GM18909 (cell line): ENCODE results near the gene PSMD5.

Source experiments
- ATAC-seq: cut with Tn5 transposase; IDR thresholded peaks from one replicate; pipeline ENCODE4 v1.9.1; 2021; ENCODE audit warnings: mild to moderate bottlenecking; ENCODE audit not compliant: unreplicated experiment, poor library complexity

Gene PSMD5

DNA sequence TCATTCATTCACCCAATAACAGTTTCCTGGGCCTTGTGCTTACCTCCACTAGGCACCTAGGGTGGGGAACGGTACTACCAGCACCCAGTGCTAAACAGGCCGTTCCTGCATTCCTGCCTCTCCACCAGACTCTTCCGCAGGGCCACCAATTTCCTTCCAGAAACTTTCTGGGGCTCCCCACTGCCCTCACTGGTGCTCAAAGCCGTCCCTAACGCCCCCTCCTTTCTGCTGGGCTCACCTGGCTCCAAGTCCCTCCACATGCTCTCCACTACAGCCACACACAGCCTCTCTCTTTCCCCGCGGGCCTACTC, 32.9 kb upstream of the PSMD5 start:
- no peak for ATAC-seq

DNA sequence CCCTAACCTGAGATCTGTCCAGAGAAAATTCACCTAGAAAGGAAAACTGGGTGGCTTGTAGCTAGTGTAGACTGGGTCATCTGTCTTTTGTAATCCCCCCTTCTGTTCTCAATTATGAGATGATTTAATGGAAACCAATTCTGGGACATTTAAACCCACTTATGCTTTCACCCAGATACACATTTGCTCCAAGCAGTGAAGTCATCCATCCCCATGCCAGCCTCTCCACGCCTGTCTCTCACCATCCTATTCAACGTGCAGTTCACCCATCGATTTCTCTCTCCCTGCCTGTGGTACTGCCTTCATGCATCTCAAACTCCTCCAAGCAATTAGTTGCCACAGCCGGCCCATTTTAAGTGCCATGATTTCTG, 32.5 kb upstream of the PSMD5 start:
- no peak for ATAC-seq

DNA sequence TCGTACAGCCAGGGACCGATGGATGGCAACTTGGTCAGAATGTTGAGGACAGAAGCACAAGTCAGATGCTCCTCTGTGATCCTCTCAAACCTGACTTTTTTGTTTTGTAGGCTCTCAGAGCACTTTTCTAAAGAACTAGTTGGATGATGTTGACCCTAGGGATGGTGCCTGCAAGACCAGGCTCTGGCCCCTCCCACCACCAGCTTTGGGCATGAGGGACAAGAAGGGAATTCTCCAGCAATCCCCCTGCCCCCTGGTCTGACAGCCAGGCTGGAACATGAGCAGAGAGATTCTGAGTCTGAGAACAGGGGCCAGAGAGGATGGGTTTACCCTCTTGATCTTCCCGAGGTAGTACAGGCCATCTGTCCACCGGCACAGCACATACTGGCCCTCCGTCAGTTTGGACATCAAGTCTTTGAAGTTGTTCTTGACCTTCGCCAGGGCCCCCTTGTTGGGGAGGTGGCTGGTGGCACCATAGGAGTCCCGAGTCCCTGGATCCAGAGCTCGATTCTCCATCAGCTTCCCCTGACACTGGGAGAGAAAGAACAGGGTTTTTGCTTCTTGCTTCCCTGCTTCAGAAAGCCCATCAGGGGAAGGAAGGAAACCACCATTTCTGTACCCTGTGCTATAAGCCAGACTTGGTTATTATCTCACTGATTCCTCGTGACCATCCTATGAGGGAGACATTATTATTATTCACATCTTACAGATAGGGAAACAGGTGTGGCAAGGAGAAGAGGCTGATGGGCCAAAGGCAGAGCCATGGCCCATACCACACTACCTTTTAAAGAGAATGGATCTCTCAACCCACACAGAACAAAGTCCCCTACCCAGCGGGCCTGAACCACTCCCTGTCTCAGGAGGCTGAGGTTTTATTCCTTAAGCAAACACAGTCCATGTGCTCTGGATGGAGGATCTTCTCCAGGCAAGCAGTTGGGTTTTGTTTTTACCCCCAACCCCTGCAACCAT, 31.8 kb upstream of the PSMD5 start:
- ATAC-seq, result no peak

DNA sequence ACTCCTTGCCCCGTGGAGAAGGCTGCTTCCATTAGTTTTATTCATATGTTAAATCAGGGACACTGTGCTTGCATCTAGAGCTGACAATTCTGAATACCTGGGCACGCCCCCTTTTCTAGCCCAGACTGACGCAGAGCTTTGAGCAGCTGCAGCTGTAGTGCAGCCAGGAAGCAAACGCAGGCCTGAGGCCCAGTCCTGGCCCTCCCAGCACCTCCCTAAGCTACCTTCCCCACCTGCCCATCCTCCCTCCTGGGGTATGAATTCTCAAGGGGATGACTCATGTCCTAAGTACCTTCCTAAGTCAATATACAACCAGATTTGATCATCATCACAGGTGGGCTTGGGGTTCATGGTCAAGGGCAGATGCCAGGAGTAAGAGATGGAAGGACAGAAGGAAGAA, 30.8 kb upstream of the PSMD5 start:
- ATAC-seq, result no peak

DNA sequence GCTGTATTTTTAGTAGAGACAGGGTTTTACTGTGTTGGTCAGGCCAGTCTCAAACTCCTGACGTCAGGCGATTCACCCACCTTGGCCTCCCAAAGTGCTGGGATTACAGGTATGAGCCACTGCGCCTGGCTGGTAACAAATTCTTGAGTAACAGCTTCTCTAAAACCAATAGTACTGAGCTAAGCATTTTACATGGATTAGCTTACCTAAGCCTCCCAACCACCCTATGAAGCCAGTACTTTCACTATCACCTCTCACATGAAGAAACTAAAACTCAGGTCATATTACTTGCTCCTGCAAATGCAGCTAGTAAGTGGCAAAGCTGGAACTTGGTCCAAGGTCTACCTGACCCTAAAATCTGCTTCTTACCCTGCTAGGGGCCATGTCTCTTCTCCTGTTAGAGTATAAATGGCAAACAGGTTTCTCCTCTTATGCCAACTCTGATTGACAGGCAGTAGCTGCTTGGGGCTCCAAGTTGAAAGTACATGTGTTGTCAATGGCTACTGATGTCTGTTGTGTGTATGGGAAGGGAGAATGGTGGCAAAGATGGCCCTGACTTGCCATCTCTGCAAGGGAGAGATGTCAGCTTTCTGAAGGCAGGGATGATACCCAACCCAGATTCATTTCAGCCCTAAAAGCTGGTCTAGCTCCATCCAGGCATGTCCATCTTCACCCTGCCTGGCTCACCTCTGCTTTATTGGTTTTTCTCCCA, 30.2 kb upstream of the PSMD5 start:
- ATAC-seq, result no peak

DNA sequence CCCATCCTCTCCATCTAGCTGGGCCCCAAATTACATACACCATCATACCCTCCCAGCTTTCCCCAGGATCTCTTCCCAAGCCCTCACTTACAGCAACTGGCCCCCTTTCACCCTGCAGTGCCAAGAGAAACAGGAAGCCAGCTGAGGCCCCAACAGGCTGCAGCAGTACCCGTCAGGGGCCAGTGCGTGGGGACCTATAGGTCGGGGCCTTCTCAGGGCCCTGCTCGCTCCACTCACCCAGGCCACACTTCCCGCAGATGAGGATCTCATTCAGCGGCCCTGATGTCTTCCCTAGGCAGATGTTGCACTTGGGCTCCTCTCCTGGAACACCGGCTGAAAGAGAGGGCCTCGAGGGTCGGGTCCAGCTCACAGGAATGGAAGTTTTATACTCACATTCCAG, 27.5 kb upstream of the PSMD5 start:
- ATAC-seq, result no peak

DNA sequence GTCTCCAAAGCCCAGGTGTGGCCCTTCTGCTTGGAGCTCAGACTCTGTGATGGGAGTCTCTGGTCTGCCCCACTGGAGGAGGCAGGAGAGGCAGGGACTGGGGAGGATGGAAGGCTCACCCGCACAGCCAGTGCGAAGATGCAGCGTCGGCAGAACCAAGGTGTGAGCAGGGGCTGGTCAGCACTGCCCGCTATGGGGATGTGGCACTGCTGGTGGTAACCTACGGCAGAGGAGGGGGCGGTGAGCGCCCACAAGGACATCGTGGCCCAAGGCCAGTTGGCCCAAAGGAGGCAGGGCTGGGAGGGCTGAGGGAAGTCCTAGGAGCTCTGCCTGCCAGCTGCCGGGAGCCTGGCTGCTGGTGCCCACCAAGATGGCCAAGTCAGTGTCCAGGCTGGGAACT, 27.0 kb upstream of the PSMD5 start:
- ATAC-seq, result no peak

DNA sequence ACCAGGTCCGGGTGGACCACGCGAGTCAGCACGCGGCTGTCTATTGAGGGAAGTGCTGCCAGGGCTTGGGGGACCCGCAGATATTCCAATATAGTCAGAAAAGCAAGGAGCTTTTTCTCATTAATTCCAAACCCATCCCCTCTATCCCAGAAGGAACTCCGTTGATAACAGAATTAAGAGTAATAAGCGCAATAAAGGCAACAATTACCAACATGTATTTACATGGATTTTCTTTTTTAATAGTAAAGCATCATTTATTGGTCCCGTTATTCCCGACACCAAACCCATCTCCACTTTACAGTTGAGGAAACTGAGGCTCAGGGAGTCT, 26.6 kb upstream of the PSMD5 start:
- ATAC-seq, result no peak

DNA sequence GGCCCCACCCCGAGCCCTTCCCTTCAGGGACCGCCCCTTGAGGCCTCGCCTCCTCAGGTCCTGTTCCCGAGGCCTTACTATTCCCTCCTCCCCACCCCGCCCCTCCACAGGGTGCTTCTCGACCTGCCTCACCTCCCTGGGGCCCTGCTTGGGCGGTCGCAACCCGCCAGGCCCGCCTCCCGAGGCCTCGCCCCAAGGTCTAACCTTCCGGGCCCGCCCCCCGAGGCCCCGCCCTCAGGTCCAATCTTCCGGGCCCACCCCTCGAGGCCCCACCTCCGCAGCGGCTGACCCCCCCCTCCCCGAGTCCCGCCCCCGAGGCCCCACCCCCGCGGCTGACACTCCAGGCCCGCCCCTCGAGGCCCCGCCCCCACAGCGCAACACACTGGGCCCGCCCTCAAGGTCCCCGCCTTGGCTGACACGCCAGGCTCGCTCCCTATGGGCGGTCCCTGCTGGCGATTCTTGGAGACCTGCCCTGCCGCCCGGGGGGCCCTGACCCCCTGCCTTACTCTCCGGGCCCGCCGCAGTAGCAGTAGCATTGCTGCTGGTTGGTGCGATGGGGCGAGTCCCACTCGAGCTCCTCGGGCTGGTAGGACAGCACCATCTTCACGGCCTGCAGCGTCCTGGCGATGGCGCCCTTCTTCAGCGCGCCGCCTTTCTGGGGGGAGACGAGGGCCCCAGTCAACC, 26.1 kb upstream of the PSMD5 start:
- peak; percentile 89 for ATAC-seq

DNA sequence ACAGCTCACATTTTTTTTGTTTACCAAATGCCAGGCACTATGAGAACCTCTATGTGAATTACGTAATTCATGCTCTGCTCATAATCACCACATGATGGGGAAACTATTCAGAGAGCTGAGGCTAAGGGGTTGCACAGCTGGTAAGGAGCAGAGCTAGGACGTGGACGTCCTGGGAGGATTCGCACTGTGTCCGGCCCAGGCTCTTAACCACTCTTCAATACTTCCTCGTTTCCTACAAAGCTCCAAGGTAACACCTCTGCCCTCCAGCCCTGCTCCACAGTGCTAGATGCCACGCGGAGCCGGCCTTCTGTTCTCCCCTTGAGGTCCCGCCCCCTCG, 25.6 kb upstream of the PSMD5 start:
- ATAC-seq, result no peak

DNA sequence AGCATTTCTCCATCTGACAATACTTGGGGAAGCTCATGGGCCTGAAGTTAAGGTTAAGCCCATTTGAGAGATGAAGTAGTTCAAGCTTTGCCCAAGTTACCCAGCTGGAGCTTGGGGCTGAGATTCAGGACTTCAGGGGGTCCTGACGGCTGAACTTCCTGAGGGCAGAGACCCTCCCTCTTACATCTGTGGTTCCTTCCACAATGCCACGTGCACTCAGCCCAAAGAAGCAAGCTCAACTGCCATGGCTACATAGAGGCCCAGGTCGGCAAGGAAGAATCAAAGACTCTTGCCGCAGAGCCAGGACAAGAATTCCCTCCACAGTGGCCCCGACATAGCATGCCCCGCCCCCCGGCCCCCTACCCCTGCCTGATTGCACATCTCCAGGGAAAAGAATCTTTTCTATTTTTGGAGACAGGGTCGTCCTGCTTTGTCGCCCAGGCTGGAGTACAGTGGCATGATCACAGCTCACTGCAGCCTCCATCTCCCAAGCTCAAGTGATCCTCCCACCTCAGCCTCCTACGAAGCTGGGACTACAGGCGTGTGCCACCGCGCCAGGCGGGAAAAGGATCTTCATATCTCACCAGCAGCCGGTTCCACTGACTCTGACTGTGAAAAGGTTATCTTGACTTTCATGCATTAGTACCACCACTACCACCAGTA, 25.1 kb upstream of the PSMD5 start:
- no peak for ATAC-seq

DNA sequence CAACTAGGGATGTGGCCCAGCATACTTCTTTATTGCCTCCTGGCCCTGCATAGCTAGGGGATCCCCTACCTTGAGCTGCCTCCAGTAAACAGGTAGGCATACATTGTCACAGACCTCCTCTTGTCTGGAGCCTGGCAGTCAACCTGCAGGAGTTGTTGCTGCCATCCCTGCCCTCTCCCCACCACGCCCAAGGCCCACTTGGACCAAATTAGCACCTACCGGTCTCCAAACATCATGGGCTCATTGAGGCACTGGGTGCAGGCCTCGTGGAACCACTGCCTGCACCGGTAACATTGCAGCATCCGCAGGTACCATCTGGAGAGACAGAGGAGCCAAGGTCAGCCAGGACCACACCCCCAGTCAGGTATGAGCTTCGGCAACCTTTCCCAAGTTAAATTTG, 23.9 kb upstream of the PSMD5 start:
- ATAC-seq, result no peak

DNA sequence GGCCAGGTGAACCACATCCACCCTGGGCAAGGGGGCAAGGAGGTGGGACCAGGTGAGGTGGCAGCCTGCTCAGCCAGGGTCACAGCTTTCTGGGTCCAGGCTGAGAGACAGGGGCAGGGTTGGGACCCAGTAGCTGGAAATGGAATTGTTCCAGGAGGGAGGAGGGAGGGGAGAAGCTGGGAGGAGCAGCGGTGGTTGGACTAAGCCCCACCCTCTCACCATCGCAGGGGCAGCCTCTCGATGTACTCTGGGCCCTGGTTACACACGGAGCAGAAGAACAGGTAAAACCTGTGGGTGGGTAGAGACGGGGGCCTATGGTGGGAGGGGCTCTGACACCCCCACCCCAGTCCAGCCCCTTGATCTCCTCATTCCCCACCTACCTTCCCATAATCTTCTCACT, 23.1 kb upstream of the PSMD5 start:
- no peak for ATAC-seq

DNA sequence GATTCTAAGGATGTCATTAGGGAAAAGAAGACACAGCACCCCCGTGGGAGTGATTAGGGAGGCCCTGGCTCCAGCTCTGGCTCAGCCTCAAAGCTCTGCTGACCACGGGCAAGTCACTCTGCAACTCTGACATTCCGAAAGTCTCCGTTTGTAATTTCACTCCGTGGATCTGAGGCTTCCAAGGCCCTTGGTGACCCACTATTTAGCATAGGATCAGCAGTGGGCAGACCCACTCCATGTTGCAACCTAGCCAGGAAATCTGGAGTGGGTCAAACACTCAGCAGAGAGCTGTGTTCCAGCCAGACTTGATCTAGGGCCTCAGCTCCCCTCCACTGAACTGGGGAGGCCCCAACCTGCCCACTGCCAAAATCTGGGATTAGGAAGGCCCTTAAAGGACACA, 22.5 kb upstream of the PSMD5 start:
- ATAC-seq, result no peak

DNA sequence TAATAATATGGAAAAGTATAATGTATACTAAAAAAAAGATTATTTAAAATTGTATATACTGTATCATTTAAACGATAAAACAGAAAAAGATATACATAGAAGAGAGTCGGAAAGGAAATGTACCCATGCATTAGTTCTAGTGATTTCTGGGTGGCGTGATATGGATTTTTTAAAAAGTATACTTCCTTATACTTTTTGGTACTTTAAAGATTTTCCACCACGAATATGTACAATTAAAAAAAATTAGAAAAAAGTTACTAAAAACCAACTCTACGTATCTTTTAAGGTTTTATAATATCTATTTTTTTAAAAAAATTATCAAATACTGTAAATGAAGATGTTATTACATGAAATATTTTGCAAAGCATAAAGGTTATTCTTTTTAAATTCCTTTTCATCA, 22.0 kb upstream of the PSMD5 start:
- ATAC-seq, result no peak

DNA sequence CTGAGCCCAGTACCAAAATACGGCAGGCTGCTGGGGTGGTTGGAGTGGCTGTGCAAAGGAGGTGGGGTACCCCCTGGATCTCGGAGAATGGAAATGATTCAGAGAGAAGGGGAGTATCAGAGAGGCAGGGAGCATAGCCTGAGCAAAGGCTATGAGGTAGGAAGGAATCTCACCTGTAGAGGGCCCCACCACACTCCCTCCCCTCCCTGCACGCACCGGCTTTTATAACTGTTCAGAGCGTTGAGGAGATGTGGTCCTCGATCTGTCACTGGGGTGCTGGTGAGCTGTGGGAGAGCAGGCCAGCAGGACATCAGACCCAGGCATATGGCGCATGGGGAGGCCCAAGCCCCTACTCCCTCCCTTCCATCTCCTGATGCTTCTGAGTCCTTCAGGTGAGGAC, 21.1 kb upstream of the PSMD5 start:
- no peak for ATAC-seq

DNA sequence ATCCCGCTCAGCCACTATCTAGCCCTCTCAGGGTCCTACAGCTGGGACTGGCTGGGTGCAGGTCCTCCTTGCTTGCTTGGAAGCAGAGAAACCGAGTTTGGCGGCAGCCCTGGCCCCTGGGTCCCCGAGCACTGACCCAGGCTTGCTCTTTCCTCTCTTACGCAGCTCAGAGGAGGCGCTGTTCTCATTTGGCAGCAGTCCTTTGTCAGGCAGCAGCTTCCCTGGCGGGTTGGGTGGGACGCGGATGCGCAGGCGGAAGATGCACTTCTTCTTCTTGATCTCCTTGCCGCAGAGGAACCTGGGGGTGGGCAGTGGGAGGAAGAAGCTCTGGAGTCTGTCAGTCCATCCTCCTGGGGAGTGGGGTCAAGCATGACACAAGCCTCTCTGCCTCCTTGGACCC, 19.7 kb upstream of the PSMD5 start:
- no peak for ATAC-seq

DNA sequence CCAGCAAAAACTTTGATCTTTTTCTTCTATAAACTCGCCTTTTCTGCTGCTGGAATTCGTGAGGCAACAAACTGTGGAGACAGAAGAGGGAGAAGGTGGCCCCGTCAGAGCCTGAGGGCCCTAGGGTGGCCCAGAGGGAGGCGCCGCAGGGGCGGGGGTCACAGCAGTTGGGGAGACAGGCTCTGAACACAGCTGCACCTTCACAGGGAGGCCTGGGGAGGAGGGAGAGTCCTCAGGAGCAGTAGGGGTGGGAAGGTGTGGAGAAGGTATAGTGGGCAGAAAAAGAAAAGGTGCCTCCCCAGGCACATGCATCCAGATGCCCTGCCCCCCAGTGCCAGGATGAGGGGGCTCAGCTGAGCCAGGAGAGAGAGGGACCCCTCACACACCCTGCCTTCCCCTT, 19.2 kb upstream of the PSMD5 start:
- no peak for ATAC-seq

DNA sequence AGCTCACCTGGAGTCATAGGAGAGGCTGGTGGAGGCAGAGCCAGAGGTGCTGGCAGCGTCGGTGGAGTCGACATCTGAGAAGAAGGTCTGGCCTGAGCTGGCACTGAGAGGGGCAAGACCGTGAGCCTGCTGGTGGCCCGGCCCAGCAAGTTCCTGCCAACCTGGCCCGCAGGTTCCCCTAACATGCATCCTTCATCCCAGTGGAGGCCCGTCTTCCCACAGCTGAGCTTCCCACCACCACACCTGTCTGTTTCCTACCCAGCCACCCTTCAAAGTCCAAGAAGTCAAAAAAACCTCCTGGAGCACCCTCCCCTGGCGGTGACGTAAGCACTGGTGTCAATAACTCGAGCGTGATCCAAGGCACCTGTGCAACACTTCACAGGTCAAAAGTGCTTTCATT, 17.4 kb upstream of the PSMD5 start:
- no peak for ATAC-seq

DNA sequence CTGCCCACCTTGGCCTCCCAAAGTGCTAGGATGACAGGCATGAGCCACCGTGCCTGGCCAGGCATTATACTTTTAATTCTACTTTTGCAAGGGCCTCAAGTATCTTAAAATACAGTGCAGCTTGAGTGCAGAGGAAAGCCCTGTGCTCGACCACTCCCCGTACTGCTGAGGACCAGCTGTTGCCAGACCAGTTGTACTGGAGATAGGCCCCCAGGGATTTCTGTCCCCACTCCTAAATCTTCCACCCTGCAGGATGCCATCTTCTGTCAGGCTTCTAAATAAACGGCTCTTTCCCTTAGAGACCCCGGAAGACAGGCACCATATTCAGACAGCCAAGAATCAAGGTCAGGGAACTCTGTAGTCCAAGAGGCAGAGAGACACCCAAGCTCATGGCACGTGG, 16.6 kb upstream of the PSMD5 start:
- no peak for ATAC-seq

DNA sequence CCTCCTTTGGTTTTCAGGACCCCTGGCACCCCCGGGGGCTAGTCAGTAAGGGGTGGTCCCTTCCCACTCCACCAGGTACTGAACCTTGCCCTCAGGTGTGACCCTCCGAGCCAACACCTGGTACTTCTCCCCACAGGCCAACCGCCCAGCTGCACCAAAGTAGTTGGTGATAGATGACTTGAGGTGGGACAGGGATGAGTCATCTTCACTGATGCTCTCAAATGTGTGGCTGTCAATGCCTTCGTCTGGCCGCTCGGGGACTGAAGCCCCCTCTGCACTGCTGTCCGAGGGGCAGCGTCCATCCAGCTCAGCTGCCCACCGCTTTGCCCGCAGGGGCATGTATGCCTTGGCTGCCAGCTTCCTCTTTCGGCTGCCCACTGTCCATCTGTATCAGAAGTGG, 15.2 kb upstream of the PSMD5 start:
- ATAC-seq, result no peak
